Dendritic cell treated with granulocyte-macrophage colony-stimulating factor and Interleukin-4, amounts not matched to agents 40 ng/mL and 50 ng/mL, for 4 days (primary cell): Measurements from ENCODE around the gene TRIO.
A peak's percentile ranks its signal among the peaks of the same experiment; 100 is the strongest.

Source experiments
- H3K27ac Mint-ChIP-seq: one replicate; pipeline ENCODE4 v1.8.0; 2022; ENCODE audit warnings: mild to moderate bottlenecking, mixed read lengths
- H3K27me3 Mint-ChIP-seq: one replicate; pipeline ENCODE4 v1.8.0; 2022; ENCODE audit warnings: mild to moderate bottlenecking, mixed read lengths
- H3K36me3 Mint-ChIP-seq: one replicate; pipeline ENCODE4 v1.8.0; 2022; ENCODE audit warnings: low read depth, mixed read lengths
- H3K4me1 Mint-ChIP-seq: one replicate; pipeline ENCODE4 v1.8.0; 2022; ENCODE audit warnings: low read depth, mixed read lengths
- H3K4me3 Mint-ChIP-seq: one replicate; pipeline ENCODE4 v1.8.0; 2022; ENCODE audit warnings: mild to moderate bottlenecking, moderate library complexity, mixed read lengths
- H3K9me3 Mint-ChIP-seq: one replicate; pipeline ENCODE4 v1.8.0; 2022; ENCODE audit warnings: mixed read lengths
- intact Hi-C: fragments of 100-400 bp; cut with micrococcal nuclease; formaldehyde crosslinking; loops from one replicate; pipeline ENCODE4 v1.15.0; 2022

The TRIO gene

DNA sequence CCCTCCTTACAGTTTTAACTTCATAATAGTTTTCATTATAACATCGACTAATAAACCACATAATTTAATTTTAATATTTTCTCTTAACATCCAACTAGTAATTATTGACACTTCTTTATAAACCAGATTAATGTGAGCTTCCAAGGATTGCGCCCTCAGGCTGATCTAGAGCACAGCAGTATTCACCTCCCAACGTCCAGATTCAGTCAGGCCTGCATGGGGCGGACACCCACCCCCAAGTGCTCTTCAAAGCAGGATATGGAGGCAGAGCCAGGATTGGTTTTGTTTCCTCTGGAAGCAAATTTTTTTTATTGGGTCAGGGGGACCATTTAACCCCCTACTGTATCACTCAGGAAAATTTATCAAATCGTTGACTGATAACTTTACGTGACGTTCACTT is 215.4 kb downstream of the TRIO start:
- Mint-ChIP-seq H3K27me3 (no peaks in the 10 kb centered on the region), H3K4me3 (no peak overlapping the region), H3K36me3 (peaks cover 55% of the 10 kb centered on the region), H3K27ac (no peak overlapping the region), H3K9me3 (no peaks in the 10 kb centered on the region), H3K4me1 (peaks cover 56% of the 10 kb centered on the region)
- intact Hi-C loops: no loop called here

DNA sequence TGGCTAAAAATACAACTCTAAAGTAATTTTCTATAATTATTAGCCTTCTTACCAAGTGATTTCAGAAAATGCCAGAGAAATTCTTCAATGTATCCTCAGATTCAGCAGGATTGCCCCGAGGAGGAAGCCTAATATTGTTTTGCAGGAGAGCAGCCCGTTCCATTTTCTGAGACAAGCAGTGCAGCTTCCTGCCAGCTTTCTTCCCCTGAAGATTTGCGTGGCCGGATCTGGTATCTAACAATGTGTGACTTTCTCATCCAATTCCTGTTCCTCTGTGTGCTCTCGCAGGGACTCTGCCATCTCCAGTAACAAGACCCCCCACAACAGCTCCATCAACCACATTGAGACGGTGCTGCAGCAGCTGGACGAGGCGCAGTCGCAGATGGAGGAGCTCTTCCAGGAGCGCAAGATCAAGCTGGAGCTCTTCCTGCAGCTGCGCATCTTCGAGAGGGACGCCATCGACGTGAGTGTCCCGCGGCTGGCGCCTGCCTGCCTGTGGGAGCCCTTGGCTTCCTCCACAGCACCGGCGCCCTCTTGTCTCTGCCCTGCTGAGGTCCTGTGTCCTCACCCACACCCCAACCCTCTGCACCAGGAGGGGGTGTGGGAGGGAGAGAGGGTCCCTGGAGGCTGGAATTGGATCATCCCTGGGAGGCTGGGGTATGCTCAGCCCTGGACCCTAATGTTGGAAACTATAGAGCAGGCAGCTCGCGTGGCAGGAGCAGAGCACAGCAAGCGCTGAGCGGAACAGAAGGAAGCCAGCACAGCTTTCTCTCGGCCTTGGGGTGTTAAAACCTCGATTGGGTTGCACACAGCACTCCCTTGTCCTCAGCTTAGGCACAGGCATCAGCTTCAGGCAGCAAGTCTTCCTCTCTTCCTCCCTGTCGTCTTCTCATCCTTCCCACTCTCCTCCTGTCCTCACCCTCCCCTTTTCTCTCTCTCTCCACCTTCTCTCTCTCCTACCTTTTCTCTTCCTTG is 216.2 kb downstream of the TRIO start:
- Mint-ChIP-seq H3K36me3 (peaks cover 64% of the 10 kb centered on the region), H3K27me3 (no peaks in the 10 kb centered on the region), H3K9me3 (no peaks in the 10 kb centered on the region), H3K27ac (no peak overlapping the region), H3K4me1 (peaks cover 53% of the 10 kb centered on the region), H3K4me3 (no peak overlapping the region)
- intact Hi-C loops: loop anchor here (5.0 kb wide), 2 partner anchors 32 to 38 kb away; no protein-coding TSS in a partner anchor

DNA sequence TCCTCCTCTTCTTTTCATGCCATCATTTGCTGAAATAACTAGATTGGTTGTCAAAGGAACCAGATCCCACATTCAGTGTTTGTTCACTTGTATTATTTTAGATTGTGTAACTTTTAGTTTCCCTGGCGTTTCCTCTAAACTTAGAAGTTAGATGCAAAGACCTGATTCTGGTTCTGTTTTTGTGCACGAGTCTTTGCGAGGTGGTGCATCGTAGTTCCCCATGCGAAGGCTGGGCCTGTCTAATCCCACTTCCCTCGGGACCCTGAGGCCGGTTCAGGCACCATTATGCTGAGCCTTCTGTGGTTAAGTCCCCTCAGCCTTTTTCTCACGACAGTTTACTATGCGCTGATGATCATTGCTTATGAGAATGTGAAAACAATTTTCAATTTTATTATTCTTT is 219.3 kb downstream of the TRIO start:
- no peaks in the 10 kb centered on the region for H3K27me3 Mint-ChIP-seq
- H3K9me3 Mint-ChIP-seq: no peaks in the 10 kb centered on the region
- H3K4me3 Mint-ChIP-seq: no peak overlapping the region
- intact Hi-C loops: loop anchor here (5.0 kb wide), 2 partner anchors 35 kb away; no protein-coding TSS in a partner anchor
- H3K4me1 Mint-ChIP-seq: peaks cover 33% of the 10 kb centered on the region
- H3K27ac Mint-ChIP-seq: peak overlapping the region; percentile 61
- H3K36me3 Mint-ChIP-seq: peaks cover 88% of the 10 kb centered on the region

DNA sequence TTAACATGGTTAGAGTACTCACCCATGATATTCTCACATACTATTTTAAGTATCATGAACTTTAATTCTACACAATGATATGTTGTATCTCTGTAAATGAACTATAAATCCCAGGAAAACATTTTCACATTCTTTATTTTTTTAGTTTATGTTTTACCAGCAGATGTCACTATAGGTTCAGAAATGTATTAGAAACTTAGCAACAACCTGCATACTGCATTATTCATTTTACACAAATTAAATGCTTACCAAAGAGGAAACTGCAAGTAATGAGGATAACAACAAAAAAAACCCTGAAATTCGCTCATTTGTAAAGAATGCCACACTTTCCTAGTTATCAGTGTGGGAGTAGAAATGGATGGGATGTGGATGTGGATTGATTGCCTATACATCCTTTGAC is 221.0 kb downstream of the TRIO start:
- peaks cover 88% of the 10 kb centered on the region for H3K36me3 Mint-ChIP-seq
- H3K4me3 Mint-ChIP-seq: no peak overlapping the region
- intact Hi-C loops: loop anchor here (5.0 kb wide), 2 partner anchors 33 to 37 kb away; no protein-coding TSS in a partner anchor
- H3K27ac Mint-ChIP-seq: no peak overlapping the region
- H3K4me1 Mint-ChIP-seq: peaks cover 27% of the 10 kb centered on the region
- H3K27me3 Mint-ChIP-seq: no peaks in the 10 kb centered on the region
- no peaks in the 10 kb centered on the region for H3K9me3 Mint-ChIP-seq

DNA sequence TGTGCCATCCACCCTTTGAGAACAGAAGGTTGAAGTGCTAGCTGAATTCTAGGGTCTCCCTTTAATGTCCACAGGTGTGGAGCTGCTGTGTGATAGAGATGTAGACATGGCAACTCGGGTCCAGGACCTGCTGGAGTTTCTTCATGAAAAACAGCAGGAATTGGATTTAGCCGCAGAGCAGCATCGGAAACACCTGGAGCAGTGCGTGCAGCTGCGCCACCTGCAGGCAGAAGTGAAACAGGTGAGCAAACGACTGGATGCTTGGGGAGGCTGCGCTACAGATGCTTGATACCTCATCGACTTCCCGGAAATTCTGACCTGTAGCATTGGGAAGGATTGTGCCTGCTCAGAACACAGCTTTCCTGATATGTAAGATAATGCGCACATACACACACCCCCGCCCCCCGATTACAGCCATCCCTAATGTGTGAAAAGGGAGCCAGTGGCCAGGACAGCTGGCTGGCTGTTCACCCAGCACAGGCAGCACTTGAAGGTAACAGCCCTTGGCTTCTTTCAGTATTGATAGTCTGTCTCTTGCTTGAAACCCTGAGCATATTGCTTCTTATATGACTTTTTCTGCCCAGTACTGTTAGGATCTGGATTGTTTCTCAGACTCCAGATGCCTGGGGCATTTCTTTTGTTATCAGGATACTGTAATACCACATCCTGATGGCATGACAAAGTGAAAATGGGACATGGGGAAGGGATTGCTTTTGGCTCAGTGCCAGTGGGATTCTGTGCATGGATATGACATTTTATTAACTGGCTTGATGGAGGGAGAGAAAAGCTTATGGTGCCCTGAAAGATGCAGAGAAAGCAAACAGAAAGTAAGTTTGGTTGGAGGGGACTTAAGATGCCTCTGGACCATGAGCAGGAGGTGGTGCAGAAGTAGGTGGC is 221.7 kb downstream of the TRIO start:
- H3K27ac Mint-ChIP-seq: no peak overlapping the region

DNA sequence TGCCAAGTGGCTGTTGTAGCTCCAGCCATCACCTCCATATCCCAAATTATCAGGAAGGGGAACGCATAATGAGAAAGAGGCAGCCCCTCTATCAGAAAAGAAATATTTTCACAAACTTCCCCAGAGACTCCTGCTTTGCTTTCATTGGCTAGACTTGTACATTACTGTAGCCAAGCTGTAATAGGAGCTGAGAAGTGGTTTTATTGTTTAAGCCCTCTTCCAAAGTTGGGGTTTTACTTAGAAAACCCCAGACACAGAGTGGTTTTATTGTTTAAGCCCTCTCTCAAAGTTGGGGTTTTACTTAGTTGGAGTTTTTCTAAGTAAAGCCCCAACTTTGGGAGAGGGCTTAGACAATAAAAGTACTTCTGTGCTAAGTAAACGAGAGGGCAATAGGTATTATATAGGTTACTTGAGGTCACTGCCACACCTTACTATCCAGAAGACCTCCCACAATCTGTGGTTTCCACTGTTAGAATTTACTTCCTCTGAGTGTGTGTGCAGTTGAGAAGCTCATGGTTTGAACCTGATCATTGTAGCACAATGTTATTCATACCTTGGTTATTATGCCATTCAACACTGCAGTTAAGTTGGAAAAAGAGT is 222.8 kb downstream of the TRIO start:
- no peak overlapping the region for H3K4me3 Mint-ChIP-seq
- no peaks in the 10 kb centered on the region for H3K9me3 Mint-ChIP-seq
- no peaks in the 10 kb centered on the region for H3K27me3 Mint-ChIP-seq
- H3K27ac Mint-ChIP-seq: no peak overlapping the region
- peaks cover 21% of the 10 kb centered on the region for H3K4me1 Mint-ChIP-seq
- H3K36me3 Mint-ChIP-seq: peaks cover 88% of the 10 kb centered on the region
- intact Hi-C loops: no loop called here

More for the DNA sequence above, 221.7 kb downstream of the TRIO start:
- no peaks in the 10 kb centered on the region for H3K27me3 Mint-ChIP-seq
- no peaks in the 10 kb centered on the region for H3K9me3 Mint-ChIP-seq
- H3K4me3 Mint-ChIP-seq: no peak overlapping the region
- intact Hi-C loops: loop anchor here (5.0 kb wide), 2 partner anchors 32 to 38 kb away; no protein-coding TSS in a partner anchor
- H3K4me1 Mint-ChIP-seq: peaks cover 27% of the 10 kb centered on the region
- H3K36me3 Mint-ChIP-seq: peaks cover 88% of the 10 kb centered on the region

DNA sequence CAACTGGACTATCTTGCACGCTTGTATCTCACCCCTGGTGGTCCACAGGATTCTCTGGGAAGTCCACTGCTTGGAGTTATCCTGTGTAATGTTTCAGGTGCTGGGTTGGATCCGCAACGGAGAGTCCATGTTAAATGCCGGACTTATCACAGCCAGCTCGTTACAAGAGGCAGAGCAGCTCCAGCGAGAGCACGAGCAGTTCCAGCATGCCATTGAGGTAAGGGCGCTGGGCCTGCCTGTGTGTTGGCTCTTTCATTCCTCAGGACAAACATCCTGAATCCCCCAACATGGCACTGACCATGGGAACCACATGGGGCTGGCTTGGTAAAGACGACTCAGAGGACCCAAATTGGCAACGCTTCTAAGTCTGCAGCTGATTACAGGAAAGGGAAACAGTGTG is 223.6 kb downstream of the TRIO start:
- H3K4me3 Mint-ChIP-seq: no peak overlapping the region
- H3K36me3 Mint-ChIP-seq: peaks cover 89% of the 10 kb centered on the region
- H3K27ac Mint-ChIP-seq: no peak overlapping the region
- peaks cover 15% of the 10 kb centered on the region for H3K4me1 Mint-ChIP-seq
- intact Hi-C loops: no loop called here
- H3K9me3 Mint-ChIP-seq: no peaks in the 10 kb centered on the region
- H3K27me3 Mint-ChIP-seq: no peaks in the 10 kb centered on the region

DNA sequence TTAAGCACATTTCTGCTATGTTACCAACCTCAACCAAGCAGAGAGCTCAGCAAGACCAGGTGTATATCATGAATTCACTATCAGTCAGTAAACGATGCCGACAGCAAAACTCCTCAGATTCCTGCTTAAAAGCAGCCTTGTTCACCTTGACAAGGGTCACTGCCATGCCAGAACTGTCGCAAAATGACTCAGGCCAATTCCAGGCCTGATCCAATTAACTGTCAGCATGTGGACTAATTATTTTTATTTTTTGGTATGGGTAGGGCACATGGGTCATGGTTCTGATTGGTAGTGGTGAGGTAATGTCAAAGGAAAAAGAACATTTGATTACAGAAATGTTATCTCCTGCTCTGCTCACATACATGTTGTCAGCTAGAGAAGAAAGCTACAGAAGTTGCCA is 224.2 kb downstream of the TRIO start:
- H3K4me1 Mint-ChIP-seq: peaks cover 10% of the 10 kb centered on the region
- H3K4me3 Mint-ChIP-seq: no peak overlapping the region
- intact Hi-C loops: no loop called here
- no peak overlapping the region for H3K27ac Mint-ChIP-seq
- no peaks in the 10 kb centered on the region for H3K9me3 Mint-ChIP-seq
- no peaks in the 10 kb centered on the region for H3K27me3 Mint-ChIP-seq
- H3K36me3 Mint-ChIP-seq: peaks cover 95% of the 10 kb centered on the region

DNA sequence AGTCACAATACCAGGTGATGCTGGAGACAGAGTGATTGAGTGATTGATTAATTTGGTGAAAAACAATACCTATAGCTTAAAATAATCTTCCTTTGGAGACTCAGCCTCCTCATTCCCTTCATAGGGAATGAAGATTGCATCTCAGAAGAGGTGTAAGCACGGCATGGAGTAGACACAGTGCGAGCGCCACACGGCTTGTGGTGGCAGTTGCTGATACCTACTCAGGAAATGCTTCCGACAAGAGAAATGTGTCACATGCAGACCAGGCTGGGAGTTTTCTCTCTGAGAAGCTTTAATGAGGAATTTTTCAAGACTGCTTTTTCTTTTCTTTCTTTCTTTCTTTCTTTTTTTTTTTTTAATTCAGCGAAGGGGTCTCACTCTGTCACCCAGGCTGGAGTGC is 226.6 kb downstream of the TRIO start:
- intact Hi-C loops: no loop called here
- Mint-ChIP-seq H3K27ac (peak overlapping the region; percentile 23), H3K9me3 (no peaks in the 10 kb centered on the region), H3K4me1 (no peaks in the 10 kb centered on the region), H3K36me3 (peaks cover 99% of the 10 kb centered on the region), H3K4me3 (no peak overlapping the region), H3K27me3 (no peaks in the 10 kb centered on the region)

DNA sequence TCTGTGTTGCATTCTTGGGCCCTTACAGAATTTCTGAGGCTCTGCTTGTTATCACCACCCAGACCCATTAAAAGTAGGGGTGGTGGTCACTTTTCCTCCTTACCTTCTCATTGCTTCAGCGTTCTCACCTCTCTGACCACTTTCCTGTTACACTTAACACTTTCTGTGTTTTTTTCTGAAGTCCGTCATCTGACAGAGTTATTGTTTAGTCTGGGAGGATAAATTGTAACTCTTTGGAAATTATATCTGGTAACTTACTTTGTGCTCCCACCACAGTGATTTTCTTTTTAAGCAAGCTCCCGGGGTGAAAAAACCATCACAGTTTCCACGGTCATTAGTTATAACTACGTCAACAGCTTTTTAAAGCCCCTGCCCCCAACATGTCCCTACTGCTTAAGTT is 227.2 kb downstream of the TRIO start:
- Mint-ChIP-seq H3K36me3 (peaks cover 99% of the 10 kb centered on the region), H3K27ac (peak overlapping the region; percentile 23), H3K4me1 (no peaks in the 10 kb centered on the region), H3K9me3 (no peaks in the 10 kb centered on the region), H3K27me3 (no peaks in the 10 kb centered on the region), H3K4me3 (no peak overlapping the region)
- intact Hi-C loops: no loop called here

DNA sequence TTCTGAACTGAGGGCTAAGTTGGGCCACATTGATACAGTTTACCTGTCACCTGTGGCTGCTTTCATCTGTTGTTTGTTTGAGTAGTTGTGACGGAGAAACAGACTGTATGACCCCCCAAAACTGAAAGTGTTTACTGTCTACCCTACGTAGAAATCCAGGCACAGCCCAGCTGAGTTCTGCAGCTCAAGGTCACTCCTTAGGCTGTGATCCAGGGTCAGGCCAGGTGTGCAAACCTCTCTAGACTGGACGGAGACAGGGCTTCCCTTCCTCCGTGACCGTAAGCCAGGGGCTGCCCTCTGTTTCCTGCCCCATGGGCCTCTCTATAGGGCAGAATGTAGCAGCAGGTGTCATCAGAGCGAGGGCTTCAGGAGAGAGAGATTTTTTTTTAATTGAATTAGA is 230.5 kb downstream of the TRIO start:
- intact Hi-C loops: no loop called here
- no peaks in the 10 kb centered on the region for H3K4me1 Mint-ChIP-seq
- H3K27ac Mint-ChIP-seq: no peak overlapping the region
- no peaks in the 10 kb centered on the region for H3K27me3 Mint-ChIP-seq
- H3K9me3 Mint-ChIP-seq: no peaks in the 10 kb centered on the region
- no peak overlapping the region for H3K4me3 Mint-ChIP-seq
- H3K36me3 Mint-ChIP-seq: peaks cover 99% of the 10 kb centered on the region

DNA sequence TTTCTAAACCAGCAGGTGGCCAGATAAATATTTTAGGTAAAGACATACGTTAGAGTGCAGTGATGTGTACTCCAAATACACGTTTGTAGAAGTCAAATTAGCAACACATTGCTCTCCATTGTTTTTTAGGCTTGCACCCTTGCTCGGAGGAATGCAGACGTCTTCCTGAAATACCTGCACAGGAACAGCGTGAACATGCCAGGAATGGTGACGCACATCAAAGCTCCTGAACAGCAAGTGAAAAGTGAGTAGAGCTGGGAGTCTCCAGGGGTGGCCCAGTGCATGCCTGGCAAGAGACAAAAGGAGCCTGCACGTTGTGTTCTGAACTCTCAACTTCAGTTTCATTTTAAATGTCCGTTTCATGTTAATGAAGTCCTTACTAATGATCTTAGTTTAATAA is 231.0 kb downstream of the TRIO start:
- Mint-ChIP-seq H3K27ac (no peak overlapping the region), H3K4me3 (no peak overlapping the region), H3K4me1 (no peaks in the 10 kb centered on the region), H3K9me3 (no peaks in the 10 kb centered on the region), H3K36me3 (peaks cover 99% of the 10 kb centered on the region), H3K27me3 (no peaks in the 10 kb centered on the region)
- intact Hi-C loops: no loop called here

DNA sequence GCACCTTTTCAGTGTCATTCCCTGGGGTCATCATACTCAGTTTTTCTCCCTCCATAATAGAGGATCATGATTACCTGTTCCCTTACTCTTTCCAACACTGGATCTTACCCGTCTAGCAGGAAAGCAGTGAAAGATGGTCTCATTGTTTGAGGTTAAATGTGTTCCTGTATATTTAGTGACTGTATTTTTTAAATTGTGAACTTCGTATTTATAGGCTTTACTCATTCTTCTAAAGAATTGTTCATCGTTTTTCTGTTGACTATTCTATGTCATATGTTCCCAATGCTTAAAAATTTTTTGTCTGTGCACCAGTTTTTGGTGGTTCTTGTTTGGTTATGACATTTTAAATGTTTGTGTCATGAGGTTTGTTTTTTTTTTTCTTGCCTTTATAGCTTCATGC is 233.6 kb downstream of the TRIO start:
- Mint-ChIP-seq H3K27me3 (no peaks in the 10 kb centered on the region), H3K4me3 (no peak overlapping the region), H3K27ac (no peak overlapping the region), H3K36me3 (peaks cover 99% of the 10 kb centered on the region), H3K4me1 (peaks cover 10% of the 10 kb centered on the region), H3K9me3 (peaks cover 9% of the 10 kb centered on the region)
- intact Hi-C loops: no loop called here
